Measurements from ENCODE around the gene TM9SF2. TPM values are rescaled to one million over a fixed set of nuclear protein-coding genes. Genes with fewer than 3 reads are reported as not detected.

Gene TM9SF2
- polyA plus RNA-seq, 3 donors: 54.0 to 255 (median 218) TPM

GRCh38 chr13:99546878-99547277, 45.6 kb downstream of the TM9SF2 start:
- H3K9me3 Mint-ChIP-seq: no peaks in the 10 kb centered on the region
- Histone ChIP-seq H4K20me1 (ENCODE audit: insufficient read depth, low read length) (peaks cover 70% of the 10 kb centered on the region), H3K4me3 (replicated peaks in 1 of 3; ENCODE audit: low read depth in 2 of 3, low read length in 3 of 3) (no peak overlapping the region), H3K9ac (ENCODE audit: insufficient read depth, low read length, poor library complexity, severe bottlenecking) (no peak overlapping the region), H3K27me3 (ENCODE audit: control insufficient read depth in 2 of 2, insufficient read depth in 2 of 2, low read length in 2 of 2) (no peaks in the 10 kb centered on the region), H3K36me3 (replicated peaks in 1 of 2; ENCODE audit: control insufficient read depth in 1 of 2, insufficient read depth in 2 of 2, low read length in 2 of 2) (peaks cover 83 to 98% of the 10 kb centered on the region in 2 donors), H3K79me2 (ENCODE audit: insufficient read depth, low read length) (no peaks in the 10 kb centered on the region), H3K27ac (ENCODE audit: low read depth in 1 of 2, low read length in 2 of 2) (no peak overlapping the region), H3K4me2 (replicated peaks; ENCODE audit: extremely low read depth, low read length, poor library complexity, severe bottlenecking) (no peak overlapping the region), H2AFZ (ENCODE audit: insufficient read depth, low read depth, low read length, poor library complexity, severe bottlenecking) (no peak overlapping the region), H3K4me1 (ENCODE audit: control insufficient read depth in 1 of 2, insufficient read depth in 2 of 2, low read length in 2 of 2) (peaks cover 7 to 8% of the 10 kb centered on the region in 2 donors), H3K9me3 (replicated peaks in 1 of 2; ENCODE audit: control insufficient read depth in 1 of 2, insufficient read depth in 1 of 2, low read length in 2 of 2) (no peaks in the 10 kb centered on the region)
- intact Hi-C loops (cut with micrococcal nuclease): no loop called here
- WGBS (ENCODE audit: insufficient coverage): 86% methylated on average over 7 of the region's 7 CpGs
- peaks cover 77 to 89% of the 10 kb centered on the region in 2 donors for H3K36me3 Mint-ChIP-seq
- peaks cover 0 to 2% (median 0%) of the 10 kb centered on the region in 3 donors for H3K27me3 Mint-ChIP-seq (ENCODE audit: low read depth in 3 of 3)
- TF ChIP-seq CTCF (IDR thresholded peaks at IDR 0.05): no peak
- peak overlapping the region in 3 of 7 donors; percentile 5 to 71 (median 15) for H3K27ac Mint-ChIP-seq
- H3K4me3 Mint-ChIP-seq: no peak overlapping the region
- H3K4me1 Mint-ChIP-seq: peaks cover 22% of the 10 kb centered on the region
- no peak for DNase-seq

GRCh38 chr13:99548448-99548847, 47.2 kb downstream of the TM9SF2 start:
- Histone ChIP-seq H3K4me3 (replicated peaks in 1 of 3; ENCODE audit: low read depth in 2 of 3, low read length in 3 of 3) (no peak overlapping the region), H3K4me1 (ENCODE audit: control insufficient read depth in 1 of 2, insufficient read depth in 2 of 2, low read length in 2 of 2) (peaks cover 7 to 8% of the 10 kb centered on the region in 2 donors), H3K4me2 (replicated peaks; ENCODE audit: extremely low read depth, low read length, poor library complexity, severe bottlenecking) (no peak overlapping the region), H3K27ac (ENCODE audit: low read depth in 1 of 2, low read length in 2 of 2) (peak overlapping the region in 1 of 2 donors; percentile 60), H3K9ac (ENCODE audit: insufficient read depth, low read length, poor library complexity, severe bottlenecking) (no peak overlapping the region), H3K27me3 (ENCODE audit: control insufficient read depth in 2 of 2, insufficient read depth in 2 of 2, low read length in 2 of 2) (no peaks in the 10 kb centered on the region), H4K20me1 (ENCODE audit: insufficient read depth, low read length) (peaks cover 55% of the 10 kb centered on the region), H3K79me2 (ENCODE audit: insufficient read depth, low read length) (no peaks in the 10 kb centered on the region), H3K36me3 (replicated peaks in 1 of 2; ENCODE audit: control insufficient read depth in 1 of 2, insufficient read depth in 2 of 2, low read length in 2 of 2) (peaks cover 84 to 98% of the 10 kb centered on the region in 2 donors), H3K9me3 (replicated peaks in 1 of 2; ENCODE audit: control insufficient read depth in 1 of 2, insufficient read depth in 1 of 2, low read length in 2 of 2) (no peaks in the 10 kb centered on the region), H2AFZ (ENCODE audit: insufficient read depth, low read depth, low read length, poor library complexity, severe bottlenecking) (no peak overlapping the region)
- Mint-ChIP-seq H3K27me3 (ENCODE audit: low read depth in 3 of 3) (peaks cover 0 to 2% (median 0%) of the 10 kb centered on the region in 3 donors), H3K36me3 (peaks cover 80 to 88% of the 10 kb centered on the region in 2 donors), H3K27ac (peak overlapping the region in 4 of 7 donors; percentile 32 to 79 (median 46)), H3K4me1 (peaks cover 13% of the 10 kb centered on the region), H3K9me3 (no peaks in the 10 kb centered on the region), H3K4me3 (no peak overlapping the region)
- 0% methylated on average over 1 of the region's 4 CpGs for WGBS (ENCODE audit: insufficient coverage)
- DNase-seq: peak; percentile 18 to 24 (median 24)
- intact Hi-C loops (cut with micrococcal nuclease): no loop called here
- TF ChIP-seq CTCF (IDR thresholded peaks at IDR 0.05): no peak

All from CD14-positive monocyte (primary cell).